Ovary (tissue), 10 donors: Measurements from ENCODE around the gene SEMA6A. TPM values are rescaled to one million over a fixed set of nuclear protein-coding genes. Genes with fewer than 3 reads are reported as not detected.
A peak's percentile ranks its signal among the peaks of the same experiment; 100 is the strongest.

Experiments used
- DNase-seq, 5 donors: peaks; one replicate each; pipeline ENCODE4 v3.0.0-alpha.2; 2019 to 2020
- H3K27ac ChIP-seq, 2 donors: fragments of 200-600 bp; one replicate each; pipeline versions ENCODE4 v1.5.1 to v1.8.0; 2019 to 2022
- H3K27me3 ChIP-seq: fragments of 200-600 bp; one replicate; pipeline ENCODE4 v1.8.0; 2022
- H3K36me3 ChIP-seq: fragments of 200-600 bp; sonication (generic); one replicate; pipeline ENCODE4 v1.5.1; 2019
- H3K4me1 ChIP-seq: one replicate; pipeline ENCODE4 v1.8.1; 2013; ENCODE audit warnings: mild to moderate bottlenecking, moderate library complexity; ENCODE audit not compliant: insufficient read depth
- H3K4me3 ChIP-seq: fragments of 200-600 bp; sonication (generic); one replicate; pipeline ENCODE4 v1.5.1; 2017
- H3K9me3 ChIP-seq, 2 donors: fragments of 200-600 bp in 1 of 2; sonication (generic) in 1 of 2; one replicate each; pipeline versions ENCODE4 v1.5.1 to v1.8.1; 2013 to 2019; ENCODE audit warnings: mild to moderate bottlenecking in 1 of 2, moderate library complexity in 1 of 2
- CTCF ChIP-seq, 3 donors: fragments of 450-650 bp in 2 of 3; fragments of 200-600 bp in 1 of 3; IDR thresholded peaks; one replicate each; pipeline versions ENCODE4 v1.5.1 to v1.8.0; 2016 to 2022; ENCODE audit warnings: antibody characterized with exemption in 3 of 3, mild to moderate bottlenecking in 1 of 3
- EP300 ChIP-seq: sonication (generic); formaldehyde crosslinking; IDR thresholded peaks from one replicate; pipeline ENCODE4 v1.6.1; 2017; ENCODE audit warnings: antibody characterized with exemption
- POLR2A ChIP-seq: fragments of 450-650 bp; IDR thresholded peaks from one replicate; pipeline ENCODE4 v1.6.1; 2017; ENCODE audit warnings: antibody characterized with exemption, mild to moderate bottlenecking, moderate library complexity
- WGBS, 3 donors: extraction: QIAGEN DNeasy Blood & Tissue Kit in 1 of 3; methylation state at CpG; one replicate each; pipeline versions ENCODE4 v1.1.5 to v1.1.7; 2013 to 2017; 5-methylcytosine and 5-hydroxymethylcytosine counted together
- intact Hi-C, 4 donors: fragments of 100-400 bp; cut with DNase I; formaldehyde crosslinking; loops; one replicate each; pipeline versions ENCODE4 v1.11.0 to v1.15.1; 2022 to 2023
- long read RNA-seq, 3 donors: library from polyadenylated mRNA in 2 of 3; unstranded in 2 of 3; transcript quantifications; one replicate each; pipeline ENCODE4 v2.0.0 and lab custom pipeline, GENCODE V29; 2021 to 2026
- polyA plus RNA-seq, 2 donors: library from polyadenylated mRNA; stranded (reverse); fragments of 200-250 nt in 1 of 2; fragments of 350-450 nt in 1 of 2; fragmentation: Illumina TruSeq in 1 of 2; extraction: RNeasy Lipid Tissue Mini Kit (QIAGEN cat#74804) in 1 of 2; gene quantifications; one replicate each; pipeline ENCODE4 v1.2.3, GENCODE V29; 2013 to 2014
- total RNA-seq, 7 donors: library from RNA; depleted of rRNA in 2 of 7; stranded (reverse); fragments of >200 nt in 2 of 7; fragmentation: NEBNext Ultra II Directional in 3 of 7; extraction: Animal tissue kit (Norgen Biotek cat#: 25700) in 3 of 7; gene quantifications; one replicate each; pipeline versions ENCODE4 v1.1.0 to v1.2.4, GENCODE V29; 2016 to 2023
- donor health status: DM: no; HTN: no; CAD: no; lungs with moderate emphysema.
- donor health status: DM: no; HTN: no; CAD: no.
- donor health status: Bipolar disorder and iron deficiency.
- donor health status: DM: yes; HTN: yes; CAD: no.
- donor health status: DM: no; HTN: no; CAD: no.
- donor health status: DM: yes; HTN: yes; CAD: no.

SEMA6A gene
- total RNA-seq (10 to 100 TPM in 5 of 7 donors, 1 to 10 TPM in 2; 5.7 to 57.1 (median 31.0) TPM), polyA plus RNA-seq (10 to 100 TPM in 1 of 2 donors, 1 to 10 TPM in 1; 7.5 to 26.3 TPM)
- long read RNA-seq, donor 1, partial matches to known transcripts, result 1 of 2 reads
- long read RNA-seq, donor 1, other reads (novel, unspliced or antisense), result 1 of 2 reads
- long read RNA-seq, donor 2, full-length matches to known transcripts, result 2 of 7 reads
- long read RNA-seq, donor 2, partial matches to known transcripts, result 5 of 7 reads
- long read RNA-seq, donor 2, other reads (novel, unspliced or antisense), result 0 of 7 reads
- long read RNA-seq, donor 3, partial matches to known transcripts, result 2 of 7 reads
- long read RNA-seq, donor 3, other reads (novel, unspliced or antisense), result 5 of 7 reads

GRCh38 chr5:116574367-116575325 lies at the start of gene SEMA6A:
Gene SEMA6A, minus strand, starts transcription at chr5:116574823. Its CDS starts 69,879 bp downstream, at chr5:116504944.
- H3K9me3 ChIP-seq, result no peaks in the 10 kb centered on the region
- 0 to 1% (median 0%) methylated on average over 63 to 66 of the region's 66 CpGs for WGBS, 3 donors
- DNase-seq, result peak; percentile 81 to 95 (median 91)
- H3K4me3 ChIP-seq, result peak within 1 kb of the TSS; percentile 71
- no peaks in the 10 kb centered on the region for H3K36me3 ChIP-seq
- peaks cover 2% of the 10 kb centered on the region for H3K4me1 ChIP-seq
- TF ChIP-seq EP300, result no peak
- TF ChIP-seq CTCF (IDR thresholded peaks at IDR 0.05), result peak in 2 of 3 donors; percentile 12 to 44
- TF ChIP-seq POLR2A, result peak; percentile 76
- H3K27me3 ChIP-seq, result no peaks in the 10 kb centered on the region
- intact Hi-C loops, result no loop called here
- peak within 1 kb of the TSS; percentile 43 to 88 for H3K27ac ChIP-seq

GRCh38 chr5:116622375-116623050 lies 47.9 kb upstream of the SEMA6A start:
- Histone ChIP-seq H3K9me3 (no peaks in the 10 kb centered on the region), H3K36me3 (no peaks in the 10 kb centered on the region), H3K4me3 (no peak overlapping the region), H3K27me3 (no peaks in the 10 kb centered on the region), H3K27ac (no peak overlapping the region), H3K4me1 (peaks cover 2% of the 10 kb centered on the region)
- no peak for DNase-seq
- intact Hi-C loops, result no loop called here
- 64 to 74% (median 66%) methylated on average over 7 of the region's 7 CpGs for WGBS, 3 donors
- TF ChIP-seq EP300 (no peak), CTCF (IDR thresholded peaks at IDR 0.05) (no peak)

- no peaks in the 10 kb centered on the region for H3K36me3 ChIP-seq
- 88 to 95% (median 91%) methylated on average over 2 of the region's 2 CpGs for WGBS, 3 donors
- TF ChIP-seq EP300 (no peak), CTCF (IDR thresholded peaks at IDR 0.05) (no peak), POLR2A (no peak)
- H3K9me3 ChIP-seq, result no peaks in the 10 kb centered on the region
- H3K27ac ChIP-seq, result no peak overlapping the region
- no peaks in the 10 kb centered on the region for H3K4me1 ChIP-seq
- no peaks in the 10 kb centered on the region for H3K27me3 ChIP-seq
- H3K4me3 ChIP-seq, result no peak overlapping the region
- intact Hi-C loops, result no loop called here
- DNase-seq, result no peak
Observed at GRCh38 chr5:116621599-116621998, 47.0 kb upstream of the SEMA6A start.

GRCh38 chr5:116616876-116617275 lies 42.3 kb upstream of the SEMA6A start:
- H3K27me3 ChIP-seq, result no peaks in the 10 kb centered on the region
- no peaks in the 10 kb centered on the region for H3K36me3 ChIP-seq
- H3K4me3 ChIP-seq, result no peak overlapping the region
- 91 to 98% (median 97%) methylated on average over 1 of the region's 1 CpG for WGBS, 3 donors
- no peaks in the 10 kb centered on the region for H3K4me1 ChIP-seq
- H3K9me3 ChIP-seq, result no peaks in the 10 kb centered on the region
- H3K27ac ChIP-seq, result no peak overlapping the region
- intact Hi-C loops, result no loop called here
- TF ChIP-seq CTCF (IDR thresholded peaks at IDR 0.05) (no peak), POLR2A (no peak), EP300 (no peak)
- no peak for DNase-seq
